ENCODE measurements around the gene LUC7L3. TPM values are rescaled to one million over a fixed set of nuclear protein-coding genes. Genes with fewer than 3 reads are reported as not detected.

LUC7L3 gene
- total and polyA plus RNA-seq, 2 donors (not counting 3 experiments of a cell fraction or from before 2014, with no cell fraction given), result 70.9 to 113 TPM

GRCh38 chr17:50770346-50770745 lies 50.9 kb downstream of the LUC7L3 start:
- no peak for FAIRE-seq
- H3K79me2 ChIP-seq (ENCODE audit: control insufficient read depth, insufficient read depth, low read length), result no peaks in the 10 kb centered on the region
- H3K9me1 ChIP-seq (replicated peaks; ENCODE audit: control insufficient read depth, extremely low read depth, insufficient read depth, low read length), result no peaks in the 10 kb centered on the region
- H4K20me1 ChIP-seq (replicated peaks; ENCODE audit: control insufficient read depth, extremely low read depth, insufficient read depth, low read length), result no peaks in the 10 kb centered on the region
- H3K9me3 ChIP-seq (replicated peaks; ENCODE audit: control insufficient read depth, insufficient read depth, low read length), result no peaks in the 10 kb centered on the region
- ChIA-PET CTCF (interaction anchor here (1.3 kb wide), 1 partner anchor 13 kb away, joined by 4 read pairs; no protein-coding TSS in a partner anchor), POLR2A (no interaction called here)
- no peak for DNase-seq (ENCODE audit: low read depth, low spot score)
- dilution Hi-C loops (cut with MboI; ENCODE audit: extremely low pct_ligation_motif_present, low sequenced_read_pairs), result no loop called here
- no peaks in the 10 kb centered on the region for H3K4me1 ChIP-seq (ENCODE audit: control insufficient read depth, extremely low read depth, insufficient read depth, low read length)
- no peak overlapping the region for H3K9ac ChIP-seq (replicated peaks; ENCODE audit: extremely low read depth, insufficient read depth, low read length)
- no peak overlapping the region for H3K4me2 ChIP-seq (ENCODE audit: insufficient read depth, low read length)
- intact Hi-C loops (cut with micrococcal nuclease), result no loop called here
- no peak for TF ChIP-seq GATA2 (IDR thresholded peaks at IDR 0.05; ENCODE audit: insufficient read depth, insufficient read length, low read depth, low read length)
- TF ChIP-seq POLR2AphosphoS5 (IDR thresholded peaks at IDR 0.05; ENCODE audit: insufficient read depth, low read depth, low read length), result no peak
- TF ChIP-seq EZH2 (IDR thresholded peaks at IDR 0.05; ENCODE audit: borderline replicate concordance, low read depth, low read length, severe bottlenecking), result no peak
- TF ChIP-seq, protein P1, sequence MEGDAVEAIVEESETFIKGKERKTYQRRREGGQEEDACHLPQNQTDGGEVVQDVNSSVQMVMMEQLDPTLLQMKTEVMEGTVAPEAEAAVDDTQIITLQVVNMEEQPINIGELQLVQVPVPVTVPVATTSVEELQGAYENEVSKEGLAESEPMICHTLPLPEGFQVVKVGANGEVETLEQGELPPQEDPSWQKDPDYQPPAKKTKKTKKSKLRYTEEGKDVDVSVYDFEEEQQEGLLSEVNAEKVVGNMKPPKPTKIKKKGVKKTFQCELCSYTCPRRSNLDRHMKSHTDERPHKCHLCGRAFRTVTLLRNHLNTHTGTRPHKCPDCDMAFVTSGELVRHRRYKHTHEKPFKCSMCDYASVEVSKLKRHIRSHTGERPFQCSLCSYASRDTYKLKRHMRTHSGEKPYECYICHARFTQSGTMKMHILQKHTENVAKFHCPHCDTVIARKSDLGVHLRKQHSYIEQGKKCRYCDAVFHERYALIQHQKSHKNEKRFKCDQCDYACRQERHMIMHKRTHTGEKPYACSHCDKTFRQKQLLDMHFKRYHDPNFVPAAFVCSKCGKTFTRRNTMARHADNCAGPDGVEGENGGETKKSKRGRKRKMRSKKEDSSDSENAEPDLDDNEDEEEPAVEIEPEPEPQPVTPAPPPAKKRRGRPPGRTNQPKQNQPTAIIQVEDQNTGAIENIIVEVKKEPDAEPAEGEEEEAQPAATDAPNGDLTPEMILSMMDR (IDR thresholded peaks at IDR 0.05; ENCODE audit: extremely low read depth in 1 of 2, insufficient read depth in 1 of 2, low read depth in 1 of 2, low read length in 2 of 2), result no peak
- no peak for TF ChIP-seq JUN (IDR thresholded peaks at IDR 0.05; ENCODE audit: borderline replicate concordance, insufficient read depth, insufficient read length, low read depth)
- no peak for TF ChIP-seq FOS (IDR thresholded peaks at IDR 0.05; ENCODE audit: borderline replicate concordance, insufficient read depth, low read length)
- TF ChIP-seq POLR2A (IDR thresholded peaks at IDR 0.05; ENCODE audit: low read depth, low read length), result no peak
- TF ChIP-seq, protein P2, sequence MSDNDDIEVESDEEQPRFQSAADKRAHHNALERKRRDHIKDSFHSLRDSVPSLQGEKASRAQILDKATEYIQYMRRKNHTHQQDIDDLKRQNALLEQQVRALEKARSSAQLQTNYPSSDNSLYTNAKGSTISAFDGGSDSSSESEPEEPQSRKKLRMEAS (IDR thresholded peaks at IDR 0.05; ENCODE audit: insufficient read depth, insufficient read length), result no peak
- no peak for TF ChIP-seq MYC (IDR thresholded peaks at IDR 0.05; ENCODE audit: low read depth, low read length)
- H3K4me3 ChIP-seq (replicated peaks in 1 of 3; ENCODE audit: insufficient read depth in 1 of 3, low read depth in 1 of 3, low read length in 3 of 3), result no peak overlapping the region
- H3K36me3 ChIP-seq (ENCODE audit: control insufficient read depth in 2 of 2, extremely low read depth in 1 of 2, insufficient read depth in 2 of 2, low read length in 2 of 2), result no peaks in the 10 kb centered on the region
- H2AFZ ChIP-seq (ENCODE audit: low read depth, low read length), result no peak overlapping the region
- no TSS peak for BruUV-seq (replicated peaks)
- H3K27ac ChIP-seq (ENCODE audit: insufficient read depth, low read depth, low read length), result no peak overlapping the region
- H3K27me3 ChIP-seq (ENCODE audit: control insufficient read depth in 2 of 2, insufficient read depth in 2 of 2, low read length in 2 of 2), result no peaks in the 10 kb centered on the region
